Panc1 (cell line): ENCODE measurements around the gene CCR8. TPM values are rescaled to one million over a fixed set of nuclear protein-coding genes. Genes with fewer than 3 reads are reported as not detected.

Experiments used
- ATAC-seq: fragments of 200-7000 bp; cut with Tn5 transposase; 2 replicates; pipeline ENCODE4 v1.9.1; 2020; ENCODE audit warnings: mild to moderate bottlenecking, moderate library complexity
- BruUV-seq: library from RNA; stranded (reverse); fragments of 400-500 nt; replicated peaks from 2 replicates; lab custom pipeline; 2021; lab: Mats Ljungman, UMichigan
- CTCF ChIA-PET: fragments of 300-600 bp; sonication (Branson Sonifier 250); formaldehyde crosslinking; loops from one replicate; lab custom pipeline; 2022; ENCODE audit warnings: antibody characterized with exemption; lab: Charles Lee
- POLR2A ChIA-PET: fragments of 300-600 bp; sonication (Branson Sonifier 250); formaldehyde crosslinking; loops from one replicate; lab custom pipeline; 2022; ENCODE audit warnings: antibody characterized with exemption; lab: Charles Lee
- DNase-seq: peaks from one replicate; pipeline ENCODE4 v3.0.0-alpha.2; 2010; ENCODE audit warnings: low read depth, low spot score
- H3K27ac ChIP-seq: 2 replicates; pipeline ENCODE4 v1.5.1; 2011; ENCODE audit warnings: mild to moderate bottlenecking, low read length, inconsistent platforms
- H3K27me3 ChIP-seq: fragments of 200-500 bp; sonication (Bioruptor generic); 2 replicates; pipeline ENCODE4 v1.6.0; 2014; ENCODE audit warnings: low read length, inconsistent platforms; ENCODE audit not compliant: control insufficient read depth, insufficient read depth
- H3K36me3 ChIP-seq: fragments of 200-500 bp; sonication (Bioruptor generic); 2 replicates; pipeline ENCODE4 v1.5.1; 2014; ENCODE audit warnings: inconsistent platforms, mild to moderate bottlenecking, low read length, moderate library complexity; ENCODE audit not compliant: control insufficient read depth, insufficient read depth
- H3K4me1 ChIP-seq: 2 replicates; pipeline ENCODE4 v1.5.1; 2011; ENCODE audit warnings: inconsistent platforms, mild to moderate bottlenecking, low read length, moderate library complexity; ENCODE audit not compliant: control insufficient read depth, insufficient read depth
- H3K4me3 ChIP-seq, 2 experiments: 2 replicates each; pipeline ENCODE4 v1.5.1; 2011 to 2012; ENCODE audit warnings: low read depth in 2 of 2, low read length in 2 of 2, mild to moderate bottlenecking in 2 of 2, inconsistent platforms in 1 of 2, moderate library complexity in 1 of 2
- H3K9me3 ChIP-seq: fragments of 200-500 bp; sonication (Bioruptor generic); 2 replicates; pipeline ENCODE4 v1.5.1; 2014; ENCODE audit warnings: low read depth, mild to moderate bottlenecking, inconsistent platforms, low read length, moderate library complexity; ENCODE audit not compliant: control insufficient read depth, insufficient read depth
- CTCF ChIP-seq: fragments of 450-650 bp; IDR thresholded peaks from 2 replicates; pipeline ENCODE4 v1.5.1; 2017; ENCODE audit warnings: mild to moderate bottlenecking
- POLR2AphosphoS5 ChIP-seq: IDR thresholded peaks from 2 replicates; pipeline ENCODE4 v1.6.1; 2012; ENCODE audit warnings: mild to moderate bottlenecking, low read depth, low read length, moderate library complexity
- REST ChIP-seq, 2 experiments: IDR thresholded peaks; 2 replicates each; pipeline ENCODE4 v1.6.1; 2011 to 2012; ENCODE audit warnings: low read depth in 2 of 2, control low read depth in 1 of 2, low read length in 1 of 2, mild to moderate bottlenecking in 1 of 2, moderate library complexity in 1 of 2; ENCODE audit not compliant: insufficient read depth in 1 of 2
- SIN3A ChIP-seq: IDR thresholded peaks from 2 replicates; pipeline ENCODE4 v1.6.1; 2012; ENCODE audit warnings: low read depth, mild to moderate bottlenecking, low read length, moderate library complexity, borderline replicate concordance; ENCODE audit not compliant: insufficient read depth
- TCF7L2 ChIP-seq: IDR thresholded peaks from 2 replicates; pipeline ENCODE4 v1.6.1; 2011; ENCODE audit warnings: mild to moderate bottlenecking, low read depth, low read length, inconsistent platforms
- in situ Hi-C: cut with HindIII; loops from 2 replicates; pipeline ENCODE4 v1.10.0; 2016; ENCODE audit warnings: low sequenced_read_pairs, low pct_unique_long_range_greater_than_20kb
- intact Hi-C: fragments of 100-400 bp; cut with micrococcal nuclease; formaldehyde crosslinking; loops from one replicate; pipeline ENCODE4 v1.10.0; 2022; ENCODE audit not compliant: unreplicated experiment
- total RNA-seq: library from RNA; stranded (reverse); gene quantifications from one replicate; pipeline ENCODE4 v1.2.1, GENCODE V29; 2021; ENCODE audit not compliant: unreplicated experiment

CCR8 gene
- total RNA-seq, 1 experiment from 2014 or later = not detected

- Histone ChIP-seq H3K4me3 (no peak overlapping the region), H3K27ac (no peak overlapping the region), H3K27me3 (no peaks in the 10 kb centered on the region), H3K36me3 (no peaks in the 10 kb centered on the region), H3K4me1 (no peaks in the 10 kb centered on the region), H3K9me3 (no peaks in the 10 kb centered on the region)
- TF ChIP-seq TCF7L2 (no peak), CTCF (no peak), REST (IDR thresholded peaks at IDR 0.05; ENCODE audit: insufficient read depth in 1 of 2, low read depth in 2 of 2, low read length in 1 of 2) (no peak), SIN3A (no peak), POLR2AphosphoS5 (no peak)
- no peak for ATAC-seq
- in situ Hi-C loops (no loop called here), intact Hi-C loops (no loop called here)
- no peak for DNase-seq
- ChIA-PET CTCF (interaction anchor here (0.7 kb wide), 1 partner anchor 141 kb away, joined by 3 read pairs; no protein-coding TSS in a partner anchor), POLR2A (no interaction called here)
- BruUV-seq = no TSS peak
Measured at GRCh38 chr3:39346785-39347585, 17.5 kb downstream of the CCR8 start.

- no peak overlapping the region for H3K4me3 ChIP-seq
- ATAC-seq (no peak), DNase-seq (no peak)
- H3K27me3 ChIP-seq = no peaks in the 10 kb centered on the region
- H3K36me3 ChIP-seq = no peaks in the 10 kb centered on the region
- H3K27ac ChIP-seq = no peak overlapping the region
- no TSS peak for BruUV-seq
- H3K4me1 ChIP-seq = no peaks in the 10 kb centered on the region
- in situ Hi-C loops (no loop called here), intact Hi-C loops (no loop called here)
- no peak for TF ChIP-seq CTCF
- POLR2A ChIA-PET = no interaction called here
- no peaks in the 10 kb centered on the region for H3K9me3 ChIP-seq
- CTCF ChIA-PET = interaction anchor here (0.7 kb wide), 1 partner anchor 142 kb away, joined by 3 read pairs; no protein-coding TSS in a partner anchor
Measured at GRCh38 chr3:39347586-39347876, 18.0 kb downstream of the CCR8 start.
